GM20000 (cell line): ENCODE data around the gene TRIP13.

Source experiments
- DNase-seq: peaks from one replicate; pipeline ENCODE4 v3.0.0; 2012; ENCODE audit warnings: low spot score
- CTCF ChIP-seq: IDR thresholded peaks from 2 replicates; pipeline ENCODE4 v1.5.1; 2012; ENCODE audit warnings: mild to moderate bottlenecking, control low read depth; ENCODE audit errors: extremely low read depth, missing control alignments

The TRIP13 gene

GRCh38 chr5:900781-901180 lies 8.1 kb downstream of the TRIP13 start:
- no peak for DNase-seq
- TF ChIP-seq CTCF = no peak

- no peak for DNase-seq
- TF ChIP-seq CTCF = no peak
These were observed 9.6 kb downstream of the TRIP13 start for GRCh38 chr5:902129-902916.

GRCh38 chr5:903756-904096 lies 11.0 kb downstream of the TRIP13 start:
- TF ChIP-seq CTCF = no peak

GRCh38 chr5:905139-905642 lies 12.5 kb downstream of the TRIP13 start:
- no peak for DNase-seq
- no peak for TF ChIP-seq CTCF

More at GRCh38 chr5:903756-904096, 11.0 kb downstream of the TRIP13 start:
- no peak for DNase-seq

GRCh38 chr5:907366-907910 lies 14.8 kb downstream of the TRIP13 start:
- no peak for TF ChIP-seq CTCF
- no peak for DNase-seq

GRCh38 chr5:908172-908571 lies 15.5 kb downstream of the TRIP13 start:
- no peak for TF ChIP-seq CTCF
- DNase-seq = no peak

GRCh38 chr5:909086-909485 lies 16.4 kb downstream of the TRIP13 start:
- no peak for TF ChIP-seq CTCF
- no peak for DNase-seq
